ENCODE data around the gene CXCR5. TPM values are rescaled to one million over a fixed set of nuclear protein-coding genes. Genes with fewer than 3 reads are reported as not detected.

The CXCR5 gene
- total RNA-seq, 1 donor: not detected

- H3K4me3 ChIP-seq (ENCODE audit: low read depth, low read length): no peak overlapping the region
- no peak for DNase-seq (ENCODE audit: low read depth)
- TF ChIP-seq CTCF (IDR thresholded peaks at IDR 0.05; ENCODE audit: insufficient read depth, low read length): no peak
Observed at GRCh38 chr11:118897721-118898310, 14.1 kb downstream of the CXCR5 start.

- DNase-seq (ENCODE audit: low read depth): no peak
- H3K4me3 ChIP-seq (ENCODE audit: low read depth, low read length): no peak overlapping the region
- TF ChIP-seq CTCF (IDR thresholded peaks at IDR 0.05; ENCODE audit: insufficient read depth, low read length): no peak
Observed at GRCh38 chr11:118898400-118899295, 15.0 kb downstream of the CXCR5 start.

GRCh38 chr11:118899296-118899688, 15.6 kb downstream of the CXCR5 start:
- TF ChIP-seq CTCF (IDR thresholded peaks at IDR 0.05; ENCODE audit: insufficient read depth, low read length): no peak
- no peak overlapping the region for H3K4me3 ChIP-seq (ENCODE audit: low read depth, low read length)
- no peak for DNase-seq (ENCODE audit: low read depth)

GRCh38 chr11:118899706-118900360, 16.1 kb downstream of the CXCR5 start:
- H3K4me3 ChIP-seq (ENCODE audit: low read depth, low read length): no peak overlapping the region
- no peak for DNase-seq (ENCODE audit: low read depth)
- no peak for TF ChIP-seq CTCF (IDR thresholded peaks at IDR 0.05; ENCODE audit: insufficient read depth, low read length)

- no peak for DNase-seq (ENCODE audit: low read depth)
- H3K4me3 ChIP-seq (ENCODE audit: low read depth, low read length): no peak overlapping the region
- no peak for TF ChIP-seq CTCF (IDR thresholded peaks at IDR 0.05; ENCODE audit: insufficient read depth, low read length)
Observed at GRCh38 chr11:118900535-118901384, 17.1 kb downstream of the CXCR5 start.
